Posterior vena cava (tissue), 2 donors: Measurements from ENCODE around the gene IFITM10. TPM values are rescaled to one million over a fixed set of nuclear protein-coding genes. Genes with fewer than 3 reads are reported as not detected.

Experiments
- DNase-seq: peaks from one replicate; pipeline ENCODE4 v3.0.0-alpha.2; 2020; ENCODE audit warnings: low spot score
- intact Hi-C, 2 donors: fragments of 100-400 bp; cut with DNase I; formaldehyde crosslinking; loops; one replicate each; pipeline versions ENCODE4 v1.14.1 to v1.14.2; 2022 to 2023
- long read RNA-seq, 2 donors: library from polyadenylated mRNA; unstranded; transcript quantifications; one replicate each; pipeline ENCODE4 v2.0.0, GENCODE V29; 2020 to 2021
- total RNA-seq, 2 donors: library from RNA; stranded (reverse); fragmentation: NEBNext Ultra II Directional; extraction: Animal tissue kit (Norgen Biotek cat#: 25700); gene quantifications; one replicate each; pipeline ENCODE4 v1.2.1, GENCODE V29; 2021
- donor health status: DM: yes; HTN: yes; CAD: no.
- donor health status: DM: yes; HTN: yes; CAD: no.

IFITM10 gene
- 1 to 10 TPM; 1.4 to 2.4 TPM for total RNA-seq
- long read RNA-seq, donor 1, partial matches to known transcripts = 1 of 2 reads
- long read RNA-seq, donor 1, other reads (novel, unspliced or antisense) = 1 of 2 reads
- long read RNA-seq, donor 2, partial matches to known transcripts = 1 of 1 reads
- long read RNA-seq, donor 2, other reads (novel, unspliced or antisense) = 0 of 1 reads

DNA sequence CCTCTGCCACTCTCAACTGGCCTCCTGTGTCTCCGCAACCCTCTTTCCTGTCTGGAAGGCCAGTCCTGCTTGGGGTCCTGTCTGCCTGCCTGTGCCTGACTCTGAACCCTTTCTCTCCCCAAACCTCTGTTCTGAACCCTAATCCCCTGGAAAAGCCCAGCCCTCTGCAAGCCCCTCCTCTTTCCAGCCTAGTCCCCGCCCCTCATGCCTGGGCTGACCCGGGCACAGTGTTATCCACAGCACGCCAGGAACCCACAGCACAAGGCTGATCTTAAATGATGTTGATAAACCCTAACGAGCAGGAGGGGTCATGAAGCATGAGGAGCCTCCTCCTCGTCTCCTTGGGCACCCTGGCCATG lies at the start of gene IFITM10:
Gene IFITM10, minus strand, starts transcription at position 115 of the 359 bp plus-strand sequence. CDS start 153 bp downstream, outside the sequence.
- DNase-seq = peak; percentile 84
- intact Hi-C loops = no loop called here

- no peak for DNase-seq
These were observed 47.2 kb upstream of the IFITM10 start for GRCh38 chr11:1797391-1798125.

DNA sequence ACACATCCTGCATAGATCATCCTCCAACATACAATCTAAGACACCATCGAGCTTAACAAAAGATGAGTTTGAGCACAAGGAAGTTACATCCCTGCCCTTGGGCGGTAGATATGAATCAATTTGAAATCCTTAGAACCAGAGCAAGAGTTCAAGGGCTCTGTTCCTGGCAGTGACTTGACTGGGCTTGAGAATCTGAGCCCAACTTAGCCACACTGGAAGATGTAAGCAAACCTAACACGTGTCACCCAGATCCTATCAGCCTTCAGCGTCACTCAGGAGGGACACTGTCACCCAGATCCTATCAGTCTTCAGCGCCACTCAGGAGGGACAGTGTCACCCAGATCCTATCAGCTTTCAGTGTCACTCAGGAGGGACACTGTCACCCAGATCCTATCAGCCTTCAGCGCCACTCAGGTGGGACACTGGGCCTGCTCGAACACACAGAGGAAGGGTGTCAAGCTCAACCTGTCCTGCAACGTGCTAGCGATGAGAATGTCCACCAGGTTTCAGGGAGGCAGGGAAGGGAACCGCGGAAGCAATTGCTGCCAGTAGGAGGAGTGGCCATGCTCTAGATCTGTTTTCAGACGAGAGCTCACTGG lies 46.1 kb upstream of the IFITM10 start:
- intact Hi-C loops = no loop called here
- DNase-seq = peak; percentile 35

More at GRCh38 chr11:1797391-1798125, 47.2 kb upstream of the IFITM10 start:
- intact Hi-C loops = no loop called here

- no peak for DNase-seq
- intact Hi-C loops = no loop called here
These were observed 42.7 kb upstream of the IFITM10 start for GRCh38 chr11:1793081-1793480.

DNA sequence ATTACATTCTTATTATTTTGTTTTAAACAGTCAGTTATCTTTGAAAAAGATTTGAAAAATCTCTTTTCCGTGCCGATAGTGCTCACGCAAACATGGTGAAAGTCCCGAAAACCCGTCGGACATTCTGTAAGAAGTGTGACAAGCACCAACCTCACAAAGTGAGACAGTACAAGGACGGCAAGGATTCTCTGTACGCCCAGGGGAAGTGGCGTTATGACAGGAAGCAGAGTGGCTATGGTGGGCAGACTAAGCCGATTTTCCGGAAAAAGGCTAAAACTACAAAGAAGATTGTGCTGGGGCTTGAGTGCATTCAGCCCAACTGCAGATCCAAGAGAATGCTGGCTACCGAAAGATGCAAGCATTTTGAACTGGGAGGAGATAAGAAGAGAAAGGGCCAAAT lies 42.1 kb upstream of the IFITM10 start:
- intact Hi-C loops = no loop called here
- DNase-seq = peak; percentile 15

DNA sequence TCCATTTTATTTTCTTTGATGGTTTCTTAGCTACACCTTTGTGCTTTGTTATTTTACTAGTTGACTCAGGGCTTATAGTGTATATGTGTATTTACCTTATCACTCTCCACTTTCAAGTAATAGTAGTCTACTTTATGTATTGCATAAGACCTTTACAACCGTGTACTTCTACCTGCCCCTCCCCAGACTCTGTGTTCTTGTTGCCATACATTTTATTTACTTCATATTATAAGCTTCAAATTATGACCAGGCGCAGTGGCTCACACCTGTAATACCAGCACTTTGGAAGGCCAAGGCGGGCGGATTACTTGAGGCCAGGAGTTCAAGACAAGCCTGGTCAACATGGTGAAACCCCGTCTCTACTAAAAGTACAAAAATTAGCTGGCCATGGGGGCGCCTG lies 41.5 kb upstream of the IFITM10 start:
- intact Hi-C loops = no loop called here
- peak; percentile 49 for DNase-seq

DNA sequence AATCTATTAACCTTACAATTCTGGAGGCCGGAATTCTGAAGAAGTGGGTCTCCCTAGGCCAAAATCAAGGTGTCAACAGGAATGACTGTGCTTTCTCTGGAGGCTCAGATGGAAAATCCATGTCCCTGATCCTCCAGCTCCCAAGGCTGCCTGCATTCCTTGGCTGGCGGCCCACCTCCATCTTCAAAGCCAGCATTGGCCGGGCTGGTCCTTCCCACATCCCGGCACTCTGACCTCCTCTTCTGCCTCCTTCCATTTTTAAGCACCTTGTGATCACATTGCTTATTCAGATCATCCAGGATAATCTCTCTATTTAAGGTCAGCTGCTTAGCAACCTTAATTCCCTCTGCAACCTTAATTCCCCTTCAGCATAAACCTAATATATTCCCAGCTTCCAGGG lies 36.1 kb upstream of the IFITM10 start:
- intact Hi-C loops = no loop called here

DNA sequence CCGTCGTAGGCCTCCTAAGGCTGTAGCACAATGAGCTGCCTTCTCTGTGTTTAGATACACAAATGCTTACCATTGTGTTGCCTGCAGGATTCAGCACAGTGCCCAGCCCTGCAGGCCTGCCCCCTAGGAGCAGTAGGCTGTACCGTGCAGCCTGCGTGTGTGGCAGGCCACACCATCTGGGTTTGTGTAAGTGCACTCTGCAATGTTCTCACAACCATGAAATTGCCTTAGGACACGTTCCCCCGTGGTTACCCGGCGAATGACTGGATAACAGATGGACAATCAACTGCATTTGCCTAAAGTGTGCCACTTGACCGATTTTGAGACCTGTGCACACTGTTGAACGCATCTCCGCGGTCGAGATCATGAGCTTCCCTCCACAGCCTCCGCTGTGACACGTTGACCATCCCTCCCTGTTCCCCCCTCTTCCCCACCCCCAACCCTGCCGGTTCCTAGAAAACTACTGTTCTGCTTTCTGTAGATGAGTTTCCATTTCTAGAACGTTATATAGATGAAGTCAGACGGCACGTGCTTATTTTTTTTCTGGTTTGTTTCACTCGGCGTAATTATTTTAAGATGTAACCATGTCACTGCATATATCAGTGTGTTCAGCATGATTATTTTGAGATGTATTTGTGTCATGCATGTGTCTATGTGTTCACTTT lies 35.5 kb upstream of the IFITM10 start:
- peak; percentile 82 for DNase-seq
- intact Hi-C loops = no loop called here

More for the DNA sequence above, 36.1 kb upstream of the IFITM10 start:
- DNase-seq = peak; percentile 17

DNA sequence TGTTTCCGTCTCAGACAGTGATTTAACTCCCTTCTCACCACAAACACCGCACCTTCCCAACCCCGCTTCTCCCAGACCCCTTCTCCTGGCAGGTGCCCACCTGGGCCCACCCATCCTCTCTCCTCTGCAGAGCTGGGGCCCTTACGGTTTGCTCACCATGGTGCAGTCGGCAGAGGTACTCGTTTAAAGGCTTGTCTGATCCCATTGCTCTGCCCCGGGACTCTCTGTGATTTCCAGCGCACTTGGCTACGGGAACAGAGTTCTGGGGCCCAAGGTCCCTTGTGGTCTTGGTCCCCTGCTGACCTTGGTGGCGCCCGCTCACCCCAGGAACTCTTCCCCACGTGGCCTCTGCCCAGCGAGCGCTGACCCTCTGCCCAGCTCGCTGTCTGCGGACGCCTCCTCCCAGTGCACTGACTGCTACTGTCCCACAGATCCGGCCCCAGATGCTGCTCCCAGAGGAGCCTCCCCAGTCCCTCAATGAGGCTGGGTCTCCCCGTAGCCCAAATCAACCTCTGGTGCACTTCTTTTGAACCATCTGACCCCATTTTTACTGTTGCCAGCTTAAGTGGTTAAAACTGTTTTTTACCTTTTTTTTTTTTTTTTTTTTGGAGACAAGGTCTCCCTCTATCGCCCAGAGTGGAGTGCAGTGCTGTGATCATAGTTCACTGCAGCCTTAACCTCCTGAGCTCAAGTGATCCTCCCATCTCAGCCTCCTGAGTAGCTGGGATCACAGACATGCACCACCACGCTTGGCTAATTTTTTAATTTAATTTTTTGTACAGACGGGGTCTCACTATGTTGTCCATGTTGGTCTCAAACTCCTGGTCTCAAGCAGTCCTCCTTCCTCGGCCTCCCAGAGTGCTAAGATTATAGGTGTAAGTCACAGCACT lies 34.6 kb upstream of the IFITM10 start:
- intact Hi-C loops = no loop called here
- peak; percentile 79 for DNase-seq

DNA sequence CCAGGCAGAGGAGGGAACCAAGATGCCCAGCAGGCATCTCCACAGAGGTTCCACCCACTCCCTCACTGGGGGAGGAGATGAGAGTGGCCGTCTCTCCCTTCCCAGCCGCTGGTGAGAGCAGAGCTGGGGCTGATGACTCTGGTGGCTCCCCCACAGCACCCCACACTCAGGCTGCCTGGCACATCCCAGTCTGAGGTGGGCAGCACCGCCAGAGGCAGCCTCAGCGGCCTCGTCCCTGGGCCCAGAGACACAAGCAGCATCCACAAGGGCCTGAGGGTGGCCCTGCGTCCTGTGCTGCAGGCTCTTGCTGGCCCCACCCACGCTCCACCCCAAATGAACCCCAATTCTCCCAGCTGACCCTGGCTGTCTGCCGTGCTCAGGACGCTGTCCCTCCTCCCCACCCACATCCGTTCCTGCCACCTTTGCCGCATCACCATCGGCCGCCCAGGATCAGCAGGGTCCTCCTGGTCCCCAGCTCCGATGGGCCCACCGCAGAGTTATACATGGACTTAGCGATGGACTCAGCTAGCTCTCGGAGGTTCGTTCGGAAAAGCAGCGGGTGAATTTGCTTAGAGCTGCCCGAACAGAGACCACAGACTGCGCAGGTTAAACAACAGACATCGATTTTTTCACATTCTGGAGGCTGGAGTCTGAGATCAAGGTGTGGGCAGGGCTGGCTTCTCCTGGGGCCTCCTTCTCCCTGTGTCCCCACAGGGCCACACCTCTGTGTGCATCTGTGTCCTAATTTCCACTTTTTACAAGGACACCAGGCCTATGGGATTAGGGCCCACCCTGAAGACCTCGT lies 33.5 kb upstream of the IFITM10 start:
- peak; percentile 73 for DNase-seq
- intact Hi-C loops = no loop called here

DNA sequence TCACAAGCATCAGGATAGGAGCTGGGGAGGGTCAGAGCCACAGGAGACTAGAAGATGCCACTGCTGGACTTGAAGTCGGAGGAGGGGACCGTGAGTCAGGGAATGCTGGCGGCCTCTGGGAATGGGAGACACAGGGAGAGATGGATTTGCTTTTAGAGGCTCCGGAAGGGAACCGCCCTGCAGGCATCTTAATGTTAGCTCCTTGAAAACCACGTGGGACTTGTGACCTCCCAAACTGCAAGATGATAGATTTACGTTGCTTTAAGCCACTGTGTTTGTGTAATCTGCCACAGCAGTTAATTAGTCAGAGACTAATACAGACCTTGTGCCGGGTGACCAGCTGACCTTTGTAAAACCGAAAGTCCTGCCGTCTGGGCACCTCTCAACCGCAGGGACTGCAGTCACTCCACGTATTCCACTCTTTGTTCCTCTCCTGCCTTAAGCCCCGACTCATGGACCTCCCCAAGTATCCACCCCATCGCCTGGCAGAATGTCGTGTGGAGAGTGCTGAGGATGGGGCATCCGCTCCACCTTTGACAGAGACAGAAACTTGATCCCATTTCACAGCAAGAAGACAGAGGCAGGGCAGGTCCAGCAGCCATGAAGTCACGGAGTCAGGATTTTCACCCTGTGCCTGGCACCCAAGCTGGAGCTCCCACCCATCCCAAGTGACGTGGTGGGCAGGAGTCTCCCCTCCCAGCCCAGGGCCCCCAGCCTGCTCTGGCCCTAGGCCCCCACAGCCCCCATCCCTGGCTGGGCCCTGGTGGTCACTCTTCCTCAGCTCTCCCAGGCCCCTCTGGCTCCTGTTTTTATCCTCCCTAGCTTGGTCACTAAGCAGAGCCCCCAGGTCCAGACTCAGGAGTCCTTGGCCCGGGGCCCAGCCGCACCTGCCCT lies 32.7 kb upstream of the IFITM10 start:
- intact Hi-C loops = no loop called here
- peak; percentile 68 for DNase-seq

- intact Hi-C loops = no loop called here
- peak; percentile 77 for DNase-seq
These were observed 31.7 kb upstream of the IFITM10 start for GRCh38 chr11:1782031-1782590.

DNA sequence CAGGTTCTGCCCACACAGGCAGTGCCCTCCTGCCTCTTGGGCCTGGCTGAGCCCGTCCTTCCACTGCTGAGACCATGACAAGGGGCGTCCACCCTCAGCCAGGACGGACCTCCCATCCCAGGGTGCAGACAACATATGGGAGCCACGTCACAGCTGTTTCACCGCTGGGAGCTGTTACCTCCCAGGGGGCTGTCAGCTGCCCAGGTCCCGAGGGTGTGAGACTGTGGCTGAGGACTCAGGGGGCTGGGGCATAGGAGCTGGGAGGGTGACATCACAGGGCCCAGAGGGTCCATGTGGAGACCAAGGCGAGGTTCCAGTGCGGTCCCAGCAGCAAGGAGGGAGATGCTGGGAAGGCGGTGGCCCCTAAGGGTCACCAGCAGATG lies 31.2 kb upstream of the IFITM10 start:
- intact Hi-C loops = no loop called here
- no peak for DNase-seq

- peak; percentile 82 for DNase-seq
- intact Hi-C loops = no loop called here
These were observed 30.6 kb upstream of the IFITM10 start for GRCh38 chr11:1780700-1781592.

- peak; percentile 66 for DNase-seq
These were observed 29.7 kb upstream of the IFITM10 start for GRCh38 chr11:1779806-1780699.

More at GRCh38 chr11:1779806-1780699, 29.7 kb upstream of the IFITM10 start:
- intact Hi-C loops = no loop called here
